SK-N-MC (cell line): ENCODE measurements around the gene SLC41A2.

Experiments used
- EZH2 ChIP-seq: fragments of 200-600 bp; sonication (generic); IDR thresholded peaks from one replicate; pipeline ENCODE4 v1.6.1; 2017; ENCODE audit warnings: antibody characterized with exemption
- POLR2AphosphoS5 ChIP-seq: IDR thresholded peaks from 2 replicates; pipeline ENCODE4 v1.6.1; 2012; ENCODE audit warnings: mild to moderate bottlenecking, low read depth, low read length, borderline replicate concordance

DNA sequence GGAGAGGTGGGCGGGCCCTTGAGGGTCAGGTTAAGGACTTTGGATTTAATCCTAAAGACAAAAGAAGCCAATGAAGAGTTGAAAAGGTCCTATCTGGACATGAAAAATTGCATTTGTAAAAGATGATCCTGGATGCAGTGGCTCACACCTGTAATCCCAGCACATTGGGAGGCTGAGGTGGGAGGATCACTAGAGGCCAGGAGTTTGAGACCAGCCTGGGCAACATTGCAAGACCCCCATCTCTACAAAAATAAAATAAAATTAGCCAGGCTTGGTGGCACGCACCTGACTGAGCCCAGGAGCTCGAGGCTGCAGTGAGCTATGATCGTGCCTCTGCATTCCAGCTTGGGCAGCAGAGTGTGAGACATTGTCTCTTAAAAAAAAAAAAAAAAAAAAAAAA, 2.4 kb upstream of the SLC41A2 start:
- TF ChIP-seq POLR2AphosphoS5, result no peak
- no peak for TF ChIP-seq EZH2
